Upper lobe of left lung (tissue), 4 donors: ENCODE data around the gene AGBL4.

ENCODE experiments used
- EP300 ChIP-seq, 4 donors: sonication (generic); formaldehyde crosslinking; IDR thresholded peaks; one replicate each; pipeline ENCODE4 v1.5.1; 2017; ENCODE audit warnings: antibody characterized with exemption in 4 of 4, control low read depth in 2 of 4
- POLR2A ChIP-seq, 4 donors: fragments of 450-650 bp; IDR thresholded peaks; one replicate each; pipeline ENCODE4 v1.5.1; 2016 to 2017; ENCODE audit warnings: antibody characterized with exemption in 4 of 4, mild to moderate bottlenecking in 2 of 4
- TF ChIP-seq, protein P1 (sequence below), 6 experiments: fragments of 450-650 bp in 4 of 6; fragments of 200-600 bp in 2 of 6; sonication (generic) in 2 of 6; IDR thresholded peaks; one replicate each; pipeline ENCODE4 v1.5.1; 2016 to 2019; ENCODE audit warnings: antibody characterized with exemption in 6 of 6

DNA sequence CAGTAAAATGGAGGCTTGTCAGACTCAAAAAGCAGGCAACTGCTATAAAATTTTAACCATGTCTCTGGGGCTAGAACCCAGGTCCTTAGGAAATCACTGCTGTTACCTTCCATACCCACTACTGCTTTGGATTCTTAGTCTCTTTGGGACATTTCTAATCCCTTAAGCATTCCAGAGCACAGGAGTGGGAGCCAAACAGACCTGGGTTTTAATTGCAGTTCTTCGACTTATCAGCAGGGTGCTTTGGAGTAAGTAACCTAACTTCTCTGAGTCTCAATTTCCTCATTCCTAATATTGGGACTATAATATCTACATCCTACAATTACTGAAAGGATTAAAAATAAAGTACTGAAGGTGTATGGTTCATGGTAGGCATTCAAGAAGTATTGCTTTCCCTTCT, 1086.0 kb downstream of the AGBL4 start:
- TF ChIP-seq, protein P1, sequence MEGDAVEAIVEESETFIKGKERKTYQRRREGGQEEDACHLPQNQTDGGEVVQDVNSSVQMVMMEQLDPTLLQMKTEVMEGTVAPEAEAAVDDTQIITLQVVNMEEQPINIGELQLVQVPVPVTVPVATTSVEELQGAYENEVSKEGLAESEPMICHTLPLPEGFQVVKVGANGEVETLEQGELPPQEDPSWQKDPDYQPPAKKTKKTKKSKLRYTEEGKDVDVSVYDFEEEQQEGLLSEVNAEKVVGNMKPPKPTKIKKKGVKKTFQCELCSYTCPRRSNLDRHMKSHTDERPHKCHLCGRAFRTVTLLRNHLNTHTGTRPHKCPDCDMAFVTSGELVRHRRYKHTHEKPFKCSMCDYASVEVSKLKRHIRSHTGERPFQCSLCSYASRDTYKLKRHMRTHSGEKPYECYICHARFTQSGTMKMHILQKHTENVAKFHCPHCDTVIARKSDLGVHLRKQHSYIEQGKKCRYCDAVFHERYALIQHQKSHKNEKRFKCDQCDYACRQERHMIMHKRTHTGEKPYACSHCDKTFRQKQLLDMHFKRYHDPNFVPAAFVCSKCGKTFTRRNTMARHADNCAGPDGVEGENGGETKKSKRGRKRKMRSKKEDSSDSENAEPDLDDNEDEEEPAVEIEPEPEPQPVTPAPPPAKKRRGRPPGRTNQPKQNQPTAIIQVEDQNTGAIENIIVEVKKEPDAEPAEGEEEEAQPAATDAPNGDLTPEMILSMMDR (IDR thresholded peaks at IDR 0.05) = no peak
- no peak for TF ChIP-seq POLR2A (IDR thresholded peaks at IDR 0.05)
- no peak for TF ChIP-seq EP300 (IDR thresholded peaks at IDR 0.05)
